HCT116 (cell line): Measurements from ENCODE around the gene KIAA0232. TPM values are rescaled to one million over a fixed set of nuclear protein-coding genes. Genes with fewer than 3 reads are reported as not detected.

Experiments used
- ATAC-seq: fragments of 200-7000 bp; cut with Tn5 transposase; 2 replicates; pipeline ENCODE4 v1.9.1; 2020; ENCODE audit warnings: mild to moderate bottlenecking, moderate library complexity
- BruUV-seq: library from RNA; stranded (reverse); fragments of 400-500 nt; replicated peaks from 2 replicates; lab custom pipeline; 2021; lab: Mats Ljungman, UMichigan
- CTCF ChIA-PET: fragments of 300-600 bp; sonication (Branson Sonifier 250); formaldehyde crosslinking; loops from one replicate; lab custom pipeline; 2021; ENCODE audit warnings: antibody characterized with exemption; lab: Charles Lee
- POLR2A ChIA-PET: fragments of 300-600, 350-600 bp; sonication (Branson Sonifier 250); formaldehyde crosslinking; loops from one replicate; lab custom pipeline; 2021; ENCODE audit warnings: antibody characterized with exemption; lab: Charles Lee
- RAD21 ChIA-PET, 2 experiments: fragments of 300-600 bp; sonication (Branson Sonifier 250); formaldehyde crosslinking; loops; one replicate each; lab custom pipeline; 2023; ENCODE audit warnings: low total read pairs in 2 of 2; ENCODE audit not compliant: uncharacterized antibody in 2 of 2, unreplicated experiment in 2 of 2, low non-redundant PET in 1 of 2; lab: Charles Lee
- DNase-seq: peaks from one replicate; pipeline ENCODE4 v3.0.0-alpha.2; 2010; ENCODE audit warnings: low read depth, low spot score
- H2AFZ ChIP-seq: fragments of 200-600 bp; shearing (Covaris generic), sonication (generic); 2 replicates; pipeline ENCODE4 v1.6.1; 2017; ENCODE audit warnings: low read depth, mixed run types, mixed read lengths, antibody characterized with exemption, low read length; ENCODE audit not compliant: poor library complexity, severe bottlenecking
- H3K27ac ChIP-seq: 2 replicates; pipeline ENCODE4 v1.5.1; 2012; ENCODE audit warnings: low read depth, low read length
- H3K27me3 ChIP-seq: fragments of 200-600 bp; sonication (generic); 2 replicates; pipeline ENCODE4 v1.6.1; 2016; ENCODE audit warnings: mixed run types, low read length, mixed read lengths; ENCODE audit not compliant: insufficient read depth
- H3K36me3 ChIP-seq, 2 experiments: fragments of 200-500 bp in 1 of 2; fragments of 200-600 bp in 1 of 2; sonication (Bioruptor generic) in 1 of 2; sonication (generic) in 1 of 2; 2 replicates each; pipeline versions ENCODE4 v1.5.1 to v1.6.1; 2014 to 2016; ENCODE audit warnings: low read length in 2 of 2, inconsistent platforms in 1 of 2, mixed read lengths in 1 of 2, mixed run types in 1 of 2; ENCODE audit not compliant: insufficient read depth in 2 of 2, control insufficient read depth in 1 of 2
- H3K4me1 ChIP-seq, 2 experiments: fragments of 200-600 bp in 1 of 2; sonication (generic) in 1 of 2; 2 replicates each; pipeline versions ENCODE4 v1.5.1 to v1.6.1; 2012 to 2017; ENCODE audit warnings: low read length in 2 of 2, inconsistent platforms in 1 of 2, mild to moderate bottlenecking in 1 of 2, mixed read lengths in 1 of 2, mixed run types in 1 of 2, moderate library complexity in 1 of 2; ENCODE audit not compliant: insufficient read depth in 2 of 2, control insufficient read depth in 1 of 2
- H3K4me2 ChIP-seq: fragments of 200-600 bp; sonication (generic); 2 replicates; pipeline ENCODE4 v1.6.1; 2017; ENCODE audit warnings: mixed run types, low read length, mixed read lengths
- H3K4me3 ChIP-seq, 2 experiments: fragments of 200-600 bp in 1 of 2; sonication (generic) in 1 of 2; replicated peaks in 1 of 2; 2 replicates each; pipeline ENCODE4 v1.5.1; 2011 to 2016; ENCODE audit warnings: low read length in 2 of 2, control low read depth in 1 of 2, low read depth in 1 of 2, mild to moderate bottlenecking in 1 of 2, mixed read lengths in 1 of 2, mixed run types in 1 of 2
- H3K79me2 ChIP-seq: fragments of 200-600 bp; sonication (generic); 2 replicates; pipeline ENCODE4 v1.6.1; 2017; ENCODE audit warnings: mild to moderate bottlenecking, mixed run types, low read length, moderate library complexity, mixed read lengths; ENCODE audit not compliant: insufficient read depth
- H3K9ac ChIP-seq: fragments of 200-600 bp; sonication (generic); 2 replicates; pipeline ENCODE4 v1.6.1; 2016; ENCODE audit warnings: low read length, mixed read lengths
- H3K9me2 ChIP-seq: fragments of 200-600 bp; sonication (generic), shearing (Covaris generic); 2 replicates; pipeline ENCODE4 v1.6.1; 2017; ENCODE audit warnings: mixed run types, mild to moderate bottlenecking, moderate library complexity; ENCODE audit not compliant: insufficient read depth
- H3K9me3 ChIP-seq, 2 experiments: fragments of 200-500 bp in 1 of 2; fragments of 200-600 bp in 1 of 2; sonication (Bioruptor generic) in 1 of 2; sonication (generic) in 1 of 2; 2 replicates each; pipeline ENCODE4 v1.6.1; 2014 to 2017; ENCODE audit warnings: low read length in 2 of 2, mixed read lengths in 2 of 2, inconsistent platforms in 1 of 2, low read depth in 1 of 2, mild to moderate bottlenecking in 1 of 2, mixed run types in 1 of 2, moderate library complexity in 1 of 2; ENCODE audit not compliant: control insufficient read depth in 1 of 2, insufficient read depth in 1 of 2
- H4K20me1 ChIP-seq: fragments of 200-600 bp; sonication (generic), shearing (Covaris generic); 2 replicates; pipeline ENCODE4 v1.6.1; 2017; ENCODE audit warnings: mixed run types, mild to moderate bottlenecking, moderate library complexity; ENCODE audit not compliant: insufficient read depth
- CBX3 ChIP-seq: IDR thresholded peaks from 2 replicates; pipeline ENCODE4 v1.6.1; 2012; ENCODE audit warnings: low read depth
- CEBPB ChIP-seq: IDR thresholded peaks from 2 replicates; pipeline ENCODE4 v1.6.1; 2012; ENCODE audit warnings: low read depth
- EGR1 ChIP-seq: IDR thresholded peaks from 2 replicates; pipeline ENCODE4 v1.6.1; 2012; ENCODE audit warnings: low read depth
- ELF1 ChIP-seq: IDR thresholded peaks from 2 replicates; pipeline ENCODE4 v1.6.1; 2012; ENCODE audit warnings: low read depth, borderline replicate concordance
- EZH2 ChIP-seq: fragments of 200-600 bp; sonication (generic); IDR thresholded peaks from 2 replicates; pipeline ENCODE4 v1.6.1; 2017; ENCODE audit warnings: antibody characterized with exemption, mixed run types
- EZH2phosphoT487 ChIP-seq: fragments of 200-600 bp; IDR thresholded peaks from 2 replicates; pipeline ENCODE4 v1.6.1; 2018; ENCODE audit warnings: antibody characterized with exemption, borderline replicate concordance
- FOSL1 ChIP-seq: IDR thresholded peaks from 2 replicates; pipeline ENCODE4 v1.6.1; 2012; ENCODE audit warnings: low read depth
- JUND ChIP-seq: IDR thresholded peaks from 2 replicates; pipeline ENCODE4 v1.6.1; 2012
- MAX ChIP-seq: IDR thresholded peaks from 2 replicates; pipeline ENCODE4 v1.6.1; 2012
- POLR2A ChIP-seq: IDR thresholded peaks from 2 replicates; pipeline ENCODE4 v1.7.0; 2011; ENCODE audit warnings: borderline replicate concordance; ENCODE audit not compliant: insufficient read depth, insufficient read length; ENCODE audit errors: extremely low read depth
- POLR2AphosphoS5 ChIP-seq: IDR thresholded peaks from 2 replicates; pipeline ENCODE4 v1.6.1; 2011; ENCODE audit warnings: mild to moderate bottlenecking, low read depth, low read length, moderate library complexity
- SIN3A ChIP-seq: IDR thresholded peaks from 2 replicates; pipeline ENCODE4 v1.6.1; 2012; ENCODE audit warnings: low read depth
- SP1 ChIP-seq: IDR thresholded peaks from 2 replicates; pipeline ENCODE4 v1.6.1; 2012; ENCODE audit warnings: low read depth
- SRF ChIP-seq: IDR thresholded peaks from 2 replicates; pipeline ENCODE4 v1.6.1; 2012; ENCODE audit warnings: low read depth
- TCF7L2 ChIP-seq: IDR thresholded peaks from 2 replicates; pipeline ENCODE4 v1.7.0; 2011; ENCODE audit warnings: borderline replicate concordance, inconsistent platforms; ENCODE audit not compliant: insufficient read depth, insufficient read length; ENCODE audit errors: extremely low read depth
- YY1 ChIP-seq: IDR thresholded peaks from 2 replicates; pipeline ENCODE4 v1.6.1; 2011; ENCODE audit warnings: low read length, low read depth, moderate library complexity, mild to moderate bottlenecking; ENCODE audit not compliant: insufficient replicate concordance; ENCODE audit errors: extremely low read depth
- intact Hi-C: fragments of 100-400 bp; cut with micrococcal nuclease; formaldehyde crosslinking; loops from 2 replicates; pipeline ENCODE4 v1.10.0; 2022
- total RNA-seq: library from RNA; stranded (reverse); gene quantifications from one replicate; pipeline ENCODE4 v1.2.1, GENCODE V29; 2021; ENCODE audit not compliant: unreplicated experiment

The KIAA0232 gene
- total RNA-seq, 1 experiment from 2014 or later: 18.1 TPM

GRCh38 chr4:6764976-6765620, 17.4 kb upstream of the KIAA0232 start:
- no peaks in the 10 kb centered on the region for H4K20me1 ChIP-seq
- intact Hi-C loops: no loop called here

GRCh38 chr4:6765703-6766102, 16.8 kb upstream of the KIAA0232 start:
- H3K79me2 ChIP-seq: no peaks in the 10 kb centered on the region
- no peaks in the 10 kb centered on the region for H3K27me3 ChIP-seq
- RAD21 ChIA-PET: no interaction called here
- no peak overlapping the region for H3K4me3 ChIP-seq
- H2AFZ ChIP-seq: no peak overlapping the region
- POLR2A ChIA-PET: no interaction called here
- ATAC-seq: no peak
- no peak overlapping the region for H3K4me2 ChIP-seq
- no peak overlapping the region for H3K9ac ChIP-seq
- no peaks in the 10 kb centered on the region for H3K9me3 ChIP-seq
- TF ChIP-seq YY1: no peak
- TF ChIP-seq CEBPB: no peak
- TF ChIP-seq SIN3A: no peak
- no peak for TF ChIP-seq EGR1
- no peak for TF ChIP-seq EZH2phosphoT487
- TF ChIP-seq FOSL1: no peak
- TF ChIP-seq POLR2AphosphoS5: no peak
- no peak for TF ChIP-seq TCF7L2
- TF ChIP-seq JUND: no peak
- no peak for TF ChIP-seq EZH2
- no peak for TF ChIP-seq ELF1
- no peak for TF ChIP-seq SP1
- no peak for TF ChIP-seq MAX
- TF ChIP-seq POLR2A: no peak
- TF ChIP-seq, all 23 proteins: peak for 0
- no peaks in the 10 kb centered on the region for H3K36me3 ChIP-seq
- no peaks in the 10 kb centered on the region for H4K20me1 ChIP-seq
- H3K27ac ChIP-seq: no peak overlapping the region
- DNase-seq: no peak
- intact Hi-C loops: no loop called here
- no peaks in the 10 kb centered on the region for H3K9me2 ChIP-seq
- no TSS peak for BruUV-seq
- peaks cover 14 to 24% of the 10 kb centered on the region in 2 experiments for H3K4me1 ChIP-seq
- CTCF ChIA-PET: no interaction called here

More at GRCh38 chr4:6764976-6765620, 17.4 kb upstream of the KIAA0232 start:
- H3K4me3 ChIP-seq: no peak overlapping the region
- no peaks in the 10 kb centered on the region for H3K27me3 ChIP-seq
- no peaks in the 10 kb centered on the region for H3K9me3 ChIP-seq
- ATAC-seq (no peak), DNase-seq (no peak)
- RAD21 ChIA-PET: no interaction called here
- CTCF ChIA-PET: no interaction called here
- POLR2A ChIA-PET: no interaction called here
- H3K27ac ChIP-seq: no peak overlapping the region
- H3K36me3 ChIP-seq: no peaks in the 10 kb centered on the region
- no peaks in the 10 kb centered on the region for H3K79me2 ChIP-seq
- H3K9ac ChIP-seq: no peak overlapping the region
- no peak for TF ChIP-seq FOSL1
- TF ChIP-seq POLR2AphosphoS5: no peak
- TF ChIP-seq JUND: no peak
- no peak for TF ChIP-seq SRF
- no peak for TF ChIP-seq CEBPB
- TF ChIP-seq CBX3: no peak
- H3K9me2 ChIP-seq: no peaks in the 10 kb centered on the region
- H3K4me1 ChIP-seq: peaks cover 14 to 24% of the 10 kb centered on the region in 2 experiments
- H2AFZ ChIP-seq: no peak overlapping the region
- no TSS peak for BruUV-seq
- H3K4me2 ChIP-seq: no peak overlapping the region
